PC-3 (cell line): ENCODE measurements around the gene DDX54. TPM values are rescaled to one million over a fixed set of nuclear protein-coding genes. Genes with fewer than 3 reads are reported as not detected.

Experiments
- ATAC-seq: fragments of 200-7000 bp; cut with Tn5 transposase; 2 replicates; pipeline ENCODE4 v1.9.1; 2020; ENCODE audit warnings: mild to moderate bottlenecking, moderate library complexity
- BruUV-seq: library from RNA; stranded (reverse); fragments of 400-500 nt; replicated peaks from 2 replicates; lab custom pipeline; 2021; lab: Mats Ljungman, UMichigan
- CTCF ChIA-PET: fragments of 300-600 bp; sonication (Branson Sonifier 250); formaldehyde crosslinking; loops from one replicate; lab custom pipeline; 2022; ENCODE audit warnings: antibody characterized with exemption; lab: Charles Lee
- POLR2A ChIA-PET: fragments of 300-600 bp; sonication (Branson Sonifier 250); formaldehyde crosslinking; loops from one replicate; lab custom pipeline; 2022; ENCODE audit warnings: antibody characterized with exemption; ENCODE audit not compliant: unreplicated experiment; lab: Charles Lee
- DNase-seq: peaks from one replicate; pipeline ENCODE4 v3.0.0-alpha.2; 2015
- H2AFZ ChIP-seq: fragments of 300-600 bp; sonication (generic); 2 replicates; pipeline ENCODE4 v1.6.0; 2016; ENCODE audit warnings: antibody characterized with exemption, low read length
- H3F3A ChIP-seq: fragments of 300-600 bp; sonication (generic); one replicate; pipeline ENCODE4 v1.6.0; 2017; ENCODE audit warnings: antibody characterized with exemption, low read length, control low read depth, mild to moderate bottlenecking; ENCODE audit not compliant: unreplicated experiment
- H3K27ac ChIP-seq: fragments of 300-600 bp; sonication (generic); 2 replicates; pipeline ENCODE4 v1.5.1; 2016; ENCODE audit warnings: mild to moderate bottlenecking, low read length
- H3K27me3 ChIP-seq: fragments of 300-600 bp; sonication (generic); 2 replicates; pipeline ENCODE4 v1.6.1; 2016; ENCODE audit warnings: low read length, mixed read lengths
- H3K36me3 ChIP-seq: fragments of 300-600 bp; sonication (generic); 2 replicates; pipeline ENCODE4 v1.6.1; 2016; ENCODE audit warnings: low read depth, mixed run types, low read length, mixed read lengths
- H3K4me1 ChIP-seq: fragments of 300-600 bp; sonication (generic); 2 replicates; pipeline ENCODE4 v1.5.1; 2016; ENCODE audit warnings: low read length; ENCODE audit not compliant: insufficient read depth
- H3K4me2 ChIP-seq: fragments of 300-600 bp; sonication (generic); 2 replicates; pipeline ENCODE4 v1.6.0; 2016; ENCODE audit warnings: low read length
- H3K4me3 ChIP-seq: fragments of 300-600 bp; sonication (generic); 2 replicates; pipeline ENCODE4 v1.5.1; 2016; ENCODE audit warnings: mild to moderate bottlenecking, low read length, mixed read lengths
- H3K79me2 ChIP-seq: fragments of 300-600 bp; sonication (generic); 2 replicates; pipeline ENCODE4 v1.6.1; 2017; ENCODE audit warnings: low read length, mixed read lengths
- H3K9ac ChIP-seq: fragments of 300-600 bp; sonication (generic); 2 replicates; pipeline ENCODE4 v1.6.0; 2016; ENCODE audit warnings: mild to moderate bottlenecking, low read length
- H3K9me2 ChIP-seq: fragments of 300-600 bp; sonication (generic); replicated peaks from 2 replicates; pipeline ENCODE4 v1.6.1; 2016; ENCODE audit warnings: mixed run types, low read length, mixed read lengths
- H3K9me3 ChIP-seq: fragments of 300-600 bp; sonication (generic); 2 replicates; pipeline ENCODE4 v1.6.1; 2016; ENCODE audit warnings: low read length, mixed read lengths
- H4K20me1 ChIP-seq: fragments of 300-600 bp; sonication (generic); 2 replicates; pipeline ENCODE4 v1.6.1; 2016; ENCODE audit warnings: low read length, mixed read lengths
- CTCF ChIP-seq: fragments of 300-600 bp; sonication (generic); conservative IDR thresholded peaks from 2 replicates; pipeline ENCODE4 v1.5.1; 2017; ENCODE audit warnings: antibody characterized with exemption, low read depth, mild to moderate bottlenecking, low read length
- EZH2 ChIP-seq: fragments of 300-600 bp; sonication (generic); IDR thresholded peaks from one replicate; pipeline ENCODE4 v1.6.1; 2017; ENCODE audit warnings: antibody characterized with exemption, mild to moderate bottlenecking, low read length; ENCODE audit not compliant: unreplicated experiment
- EZH2phosphoT487 ChIP-seq: fragments of 300-600 bp; sonication (generic); IDR thresholded peaks from 2 replicates; pipeline ENCODE4 v1.6.1; 2018; ENCODE audit warnings: mild to moderate bottlenecking, antibody characterized with exemption, low read length, borderline replicate concordance
- intact Hi-C: fragments of 100-400 bp; cut with micrococcal nuclease; formaldehyde crosslinking; loops from 2 replicates; pipeline ENCODE4 v1.9.0; 2023
- total RNA-seq: library from RNA; depleted of rRNA; stranded (reverse); fragments of >200 nt; gene quantifications from 2 replicates; pipeline ENCODE4 v1.2.3, GENCODE V29; 2014

The DDX54 gene
- total RNA-seq, 1 experiment from 2014 or later, result 158 TPM

- H3K27ac ChIP-seq, result no peak overlapping the region
- H3K9me2 ChIP-seq, result no peaks in the 10 kb centered on the region
- no peaks in the 10 kb centered on the region for H3K27me3 ChIP-seq
- TF ChIP-seq EZH2phosphoT487, result no peak
- TF ChIP-seq CTCF, result no peak
- no peak for TF ChIP-seq EZH2
- no peak overlapping the region for H3K9ac ChIP-seq
- H4K20me1 ChIP-seq, result no peaks in the 10 kb centered on the region
- ATAC-seq, result no peak
- ChIA-PET CTCF (no interaction called here), POLR2A (no interaction called here)
- no peaks in the 10 kb centered on the region for H3F3A ChIP-seq
- BruUV-seq, result no TSS peak
- no peak overlapping the region for H3K4me2 ChIP-seq
- intact Hi-C loops, result no loop called here
- H3K4me3 ChIP-seq, result no peak overlapping the region
- H2AFZ ChIP-seq, result no peak overlapping the region
- H3K36me3 ChIP-seq, result peaks cover 10% of the 10 kb centered on the region
- H3K4me1 ChIP-seq, result no peaks in the 10 kb centered on the region
- DNase-seq, result no peak
- no peaks in the 10 kb centered on the region for H3K79me2 ChIP-seq
- H3K9me3 ChIP-seq, result no peaks in the 10 kb centered on the region
These were observed 48.7 kb upstream of the DDX54 start for GRCh38 chr12:113233967-113234366.

GRCh38 chr12:113232840-113233585 lies 47.7 kb upstream of the DDX54 start:
- no peak overlapping the region for H3K9ac ChIP-seq
- BruUV-seq, result no TSS peak
- H3K4me2 ChIP-seq, result no peak overlapping the region
- H3K9me3 ChIP-seq, result no peaks in the 10 kb centered on the region
- intact Hi-C loops, result no loop called here
- H3K79me2 ChIP-seq, result no peaks in the 10 kb centered on the region
- DNase-seq (no peak), ATAC-seq (no peak)
- ChIA-PET POLR2A (no interaction called here), CTCF (no interaction called here)
- no peaks in the 10 kb centered on the region for H4K20me1 ChIP-seq
- H3K9me2 ChIP-seq, result no peaks in the 10 kb centered on the region
- TF ChIP-seq EZH2phosphoT487 (no peak), CTCF (no peak), EZH2 (no peak)
- no peak overlapping the region for H3K27ac ChIP-seq
- no peak overlapping the region for H2AFZ ChIP-seq
- H3K4me3 ChIP-seq, result no peak overlapping the region
- H3K4me1 ChIP-seq, result no peaks in the 10 kb centered on the region
- H3F3A ChIP-seq, result no peaks in the 10 kb centered on the region
- no peaks in the 10 kb centered on the region for H3K27me3 ChIP-seq
- H3K36me3 ChIP-seq, result peaks cover 10% of the 10 kb centered on the region

- no TSS peak for BruUV-seq
- ChIA-PET POLR2A (no interaction called here), CTCF (no interaction called here)
- Histone ChIP-seq H3K9ac (no peak overlapping the region), H3K9me2 (no peaks in the 10 kb centered on the region), H3K4me1 (no peaks in the 10 kb centered on the region), H3K79me2 (no peaks in the 10 kb centered on the region), H4K20me1 (no peaks in the 10 kb centered on the region), H3F3A (no peaks in the 10 kb centered on the region), H2AFZ (no peak overlapping the region), H3K4me2 (no peak overlapping the region), H3K36me3 (peaks cover 10% of the 10 kb centered on the region), H3K27ac (no peak overlapping the region), H3K27me3 (no peaks in the 10 kb centered on the region), H3K4me3 (no peak overlapping the region), H3K9me3 (no peaks in the 10 kb centered on the region)
- DNase-seq (no peak), ATAC-seq (no peak)
- intact Hi-C loops, result no loop called here
- TF ChIP-seq CTCF (no peak), EZH2phosphoT487 (no peak), EZH2 (no peak)
These were observed 47.0 kb upstream of the DDX54 start for GRCh38 chr12:113232089-113232839.
